Adrenal gland (tissue), 12 donors: ENCODE measurements around the gene GLT8D2. TPM values are rescaled to one million over a fixed set of nuclear protein-coding genes. Genes with fewer than 3 reads are reported as not detected.

ENCODE experiments used
- DNase-seq, 7 donors: peaks; one replicate each; pipeline ENCODE4 v3.0.0-alpha.2; 2019 to 2020
- H3K27ac ChIP-seq, 5 donors: fragments of 200-600 bp; sonication (generic) in 4 of 5; 1 replicate in 3 of 5; 2 replicates in 2 of 5; pipeline versions ENCODE4 v1.5.1 to v1.8.0; 2016 to 2020; ENCODE audit warnings: mild to moderate bottlenecking in 1 of 5
- H3K27me3 ChIP-seq: fragments of 200-600 bp; 2 replicates; pipeline ENCODE4 v1.8.0; 2021
- H3K36me3 ChIP-seq, 2 donors: fragments of 200-600 bp; replicated peaks in 1 of 2; 1 replicate in 1 of 2; 2 replicates in 1 of 2; pipeline versions ENCODE4 v1.5.1 to v1.8.0; 2018 to 2022
- H3K4me1 ChIP-seq, 2 donors: fragments of 200-600 bp; replicated peaks in 1 of 2; 1 replicate in 1 of 2; 2 replicates in 1 of 2; pipeline versions ENCODE4 v1.5.1 to v1.8.0; 2018 to 2021
- H3K4me3 ChIP-seq, 4 donors: fragments of 200-600 bp; sonication (generic) in 3 of 4; one replicate each; pipeline ENCODE4 v1.5.1; 2016 to 2018
- H3K9me3 ChIP-seq, 3 donors: fragments of 200-600 bp; sonication (generic) in 1 of 3; replicated peaks in 1 of 3; 1 replicate in 2 of 3; 2 replicates in 1 of 3; pipeline versions ENCODE4 v1.5.1 to v1.8.0; 2016 to 2021
- POLR2A ChIP-seq, 2 donors: fragments of 450-650 bp; IDR thresholded peaks; one replicate each; pipeline ENCODE4 v1.6.1; 2017; ENCODE audit warnings: antibody characterized with exemption in 2 of 2, mild to moderate bottlenecking in 2 of 2, moderate library complexity in 1 of 2
- WGBS, 4 donors: extraction: QIAGEN DNeasy Blood & Tissue Kit in 2 of 4; methylation state at CpG; one replicate each; pipeline versions ENCODE4 v1.1.5 to v1.1.7; 2013 to 2017; 5-methylcytosine and 5-hydroxymethylcytosine counted together
- intact Hi-C, 2 donors: fragments of 100-400 bp; cut with DNase I; formaldehyde crosslinking; loops; one replicate each; pipeline versions ENCODE4 v1.14.1 to v1.15.0; 2022 to 2023
- polyA plus RNA-seq, 3 donors: library from polyadenylated mRNA; stranded (reverse); fragments of 200-250 nt in 2 of 3; fragments of 350-450 nt in 1 of 3; fragmentation: Illumina TruSeq in 1 of 3; extraction: RNeasy Lipid Tissue Mini Kit (QIAGEN cat#74804) in 1 of 3; gene quantifications; one replicate each; pipeline ENCODE4 v1.2.3, GENCODE V29; 2013 to 2014
- total RNA-seq, 9 donors: library from RNA; depleted of rRNA in 4 of 9; stranded (reverse); fragments of >200 nt in 4 of 9; fragments of 120-200 nt in 1 of 9; fragmentation: NEBNext Ultra II Directional in 1 of 9; extraction: Animal tissue kit (Norgen Biotek cat#: 25700) in 1 of 9; gene quantifications; one replicate each; pipeline versions ENCODE4 v1.1.0 to v1.2.4, GENCODE V29; 2013 to 2023
- TF ChIP-seq, protein P1 (sequence below), 6 experiments: fragments of 450-650 bp in 4 of 6; fragments of 200-600 bp in 2 of 6; sonication (generic) in 1 of 6; IDR thresholded peaks; 1 replicate in 5 of 6; 2 replicates in 1 of 6; pipeline versions ENCODE4 v1.5.1 to v1.8.0; 2016 to 2021; ENCODE audit warnings: antibody characterized with exemption in 6 of 6, mild to moderate bottlenecking in 2 of 6, moderate library complexity in 1 of 6
- donor health status: healthy with polysubstance abuse.
- donor health status: Bipolar disorder and iron deficiency.
- donor health status: DM: yes; HTN: yes; CAD: no.
- donor health status: DM: no; HTN: no; CAD: no.
- donor health status: DM: no; HTN: no; CAD: no.
- donor health status: DM: yes; HTN: yes; CAD: no.

The GLT8D2 gene
- total and polyA plus RNA-seq, 12 donors = 6.3 to 21.2 (median 14.1) TPM

DNA sequence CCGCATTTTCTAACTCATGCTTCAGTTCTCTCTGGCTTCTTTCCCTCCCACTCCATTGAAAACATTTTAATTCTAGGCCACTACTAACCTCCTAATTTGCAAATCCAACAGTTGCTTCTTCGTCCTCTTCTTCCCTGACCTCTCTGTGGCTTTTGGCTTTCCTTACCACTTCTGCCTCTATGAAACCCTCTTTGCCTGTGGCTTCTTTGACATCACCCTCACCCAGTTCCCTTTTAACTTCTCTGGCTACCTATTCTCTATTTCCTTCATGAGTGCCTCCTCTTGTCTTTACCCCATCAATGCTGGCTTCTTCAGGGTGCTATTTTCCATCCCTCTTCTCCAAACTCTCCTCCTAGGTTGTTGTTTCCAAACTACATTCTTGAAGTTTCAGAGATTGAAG, 10.0 kb upstream of the GLT8D2 start:
- intact Hi-C loops = loop anchor here (10.0 kb wide), 1 partner anchor 45 kb away; no protein-coding TSS in a partner anchor
- H3K36me3 ChIP-seq = no peaks in the 10 kb centered on the region
- no peak overlapping the region for H3K27ac ChIP-seq
- H3K9me3 ChIP-seq = no peaks in the 10 kb centered on the region
- DNase-seq = no peak
- H3K27me3 ChIP-seq = no peaks in the 10 kb centered on the region
- no peak overlapping the region for H3K4me3 ChIP-seq
- WGBS, 4 donors = 78 to 90% (median 84%) methylated on average over 2 of the region's 2 CpGs
- TF ChIP-seq, protein P1, sequence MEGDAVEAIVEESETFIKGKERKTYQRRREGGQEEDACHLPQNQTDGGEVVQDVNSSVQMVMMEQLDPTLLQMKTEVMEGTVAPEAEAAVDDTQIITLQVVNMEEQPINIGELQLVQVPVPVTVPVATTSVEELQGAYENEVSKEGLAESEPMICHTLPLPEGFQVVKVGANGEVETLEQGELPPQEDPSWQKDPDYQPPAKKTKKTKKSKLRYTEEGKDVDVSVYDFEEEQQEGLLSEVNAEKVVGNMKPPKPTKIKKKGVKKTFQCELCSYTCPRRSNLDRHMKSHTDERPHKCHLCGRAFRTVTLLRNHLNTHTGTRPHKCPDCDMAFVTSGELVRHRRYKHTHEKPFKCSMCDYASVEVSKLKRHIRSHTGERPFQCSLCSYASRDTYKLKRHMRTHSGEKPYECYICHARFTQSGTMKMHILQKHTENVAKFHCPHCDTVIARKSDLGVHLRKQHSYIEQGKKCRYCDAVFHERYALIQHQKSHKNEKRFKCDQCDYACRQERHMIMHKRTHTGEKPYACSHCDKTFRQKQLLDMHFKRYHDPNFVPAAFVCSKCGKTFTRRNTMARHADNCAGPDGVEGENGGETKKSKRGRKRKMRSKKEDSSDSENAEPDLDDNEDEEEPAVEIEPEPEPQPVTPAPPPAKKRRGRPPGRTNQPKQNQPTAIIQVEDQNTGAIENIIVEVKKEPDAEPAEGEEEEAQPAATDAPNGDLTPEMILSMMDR (IDR thresholded peaks at IDR 0.05) = no peak
- no peak for TF ChIP-seq POLR2A (IDR thresholded peaks at IDR 0.05)
- H3K4me1 ChIP-seq = peaks cover 0 to 17% of the 10 kb centered on the region in 2 donors

DNA sequence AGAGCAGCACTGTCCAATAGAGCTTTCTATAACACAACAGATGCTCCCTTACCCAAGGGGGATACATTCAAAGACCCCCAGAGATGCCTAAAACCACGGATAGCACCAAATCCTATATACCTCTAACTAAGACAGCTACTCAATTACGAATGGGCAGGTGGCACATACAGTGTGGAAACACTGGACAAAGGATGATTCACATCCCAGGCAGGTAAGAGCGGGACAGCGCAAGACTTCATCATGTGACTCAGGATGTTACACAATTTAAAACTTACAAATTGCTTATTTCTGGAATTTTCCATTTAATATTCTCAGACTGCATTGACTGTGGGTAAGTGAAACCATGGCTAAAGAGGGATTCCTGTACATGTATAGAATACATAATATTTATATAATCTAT, 8.8 kb upstream of the GLT8D2 start:
- no peaks in the 10 kb centered on the region for H3K36me3 ChIP-seq
- intact Hi-C loops = loop anchor here (10.0 kb wide), 1 partner anchor 46 kb away; no protein-coding TSS in a partner anchor
- no peak for TF ChIP-seq POLR2A (IDR thresholded peaks at IDR 0.05)
- TF ChIP-seq, protein P1 (IDR thresholded peaks at IDR 0.05) = no peak
- DNase-seq = no peak
- H3K9me3 ChIP-seq = no peaks in the 10 kb centered on the region
- no peak overlapping the region for H3K27ac ChIP-seq
- WGBS, 4 donors = 83 to 90% (median 87%) methylated on average over 4 of the region's 4 CpGs
- H3K4me1 ChIP-seq = peaks cover 0 to 17% of the 10 kb centered on the region in 2 donors
- no peak overlapping the region for H3K4me3 ChIP-seq
- no peaks in the 10 kb centered on the region for H3K27me3 ChIP-seq

DNA sequence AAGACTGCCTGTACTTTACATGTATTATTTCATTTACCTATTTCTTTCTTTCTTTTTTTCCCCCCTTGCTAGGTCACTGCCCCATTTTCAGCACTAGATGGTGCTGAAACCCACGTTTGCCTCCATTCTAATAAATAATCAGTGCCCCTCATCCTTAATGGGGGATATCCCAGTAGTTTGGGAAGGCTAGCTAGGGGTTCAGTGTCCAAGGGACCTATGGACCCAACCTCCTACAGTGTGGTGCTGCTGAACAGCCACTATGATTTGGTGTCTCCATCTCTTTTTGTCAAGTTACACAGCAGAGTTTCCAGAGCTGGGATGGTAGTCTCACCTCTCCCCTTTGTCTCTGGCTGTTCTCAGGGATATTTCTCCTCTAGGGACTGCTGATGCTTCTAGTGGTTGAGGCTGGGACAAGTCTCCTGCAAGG, 7.8 kb upstream of the GLT8D2 start:
- WGBS, 4 donors = 0 to 4% (median 1%) methylated on average over 1 of the region's 1 CpG
- H3K36me3 ChIP-seq = no peaks in the 10 kb centered on the region
- H3K27ac ChIP-seq = no peak overlapping the region
- H3K9me3 ChIP-seq = no peaks in the 10 kb centered on the region
- intact Hi-C loops = loop anchor here (10.0 kb wide), 1 partner anchor 47 kb away; no protein-coding TSS in a partner anchor
- no peak overlapping the region for H3K4me3 ChIP-seq
- TF ChIP-seq POLR2A (IDR thresholded peaks at IDR 0.05) = no peak
- TF ChIP-seq, protein P1 (IDR thresholded peaks at IDR 0.05) = peak; percentile 38 to 74 (median 58)
- DNase-seq = no peak
- peaks cover 0 to 12% of the 10 kb centered on the region in 2 donors for H3K4me1 ChIP-seq
- H3K27me3 ChIP-seq = no peaks in the 10 kb centered on the region

DNA sequence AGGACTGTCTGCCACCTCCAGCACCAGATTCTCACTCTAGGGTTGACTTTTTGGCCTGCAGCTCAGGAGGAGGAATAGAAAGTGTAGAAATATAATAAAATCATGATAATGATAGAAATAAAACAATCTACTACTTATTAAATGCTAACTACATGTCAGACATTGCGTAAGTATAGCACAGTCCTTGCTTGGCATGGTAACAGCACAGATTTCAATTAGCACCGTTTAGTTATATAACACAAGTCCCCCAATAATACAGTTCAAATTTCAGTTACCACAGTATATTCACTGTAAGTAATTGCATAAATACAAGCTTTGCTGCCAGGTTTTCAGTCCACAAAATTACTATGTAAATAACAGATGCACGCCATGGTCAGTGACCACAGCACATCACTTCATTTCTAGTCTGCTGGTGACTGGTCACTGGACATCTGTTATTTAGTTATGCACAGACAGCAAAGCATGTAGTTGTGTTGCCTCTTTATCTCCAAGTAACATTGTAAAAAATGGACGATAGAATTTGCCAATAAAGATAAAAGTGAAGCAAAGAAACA, 6.5 kb upstream of the GLT8D2 start:
- Histone ChIP-seq H3K9me3 (no peaks in the 10 kb centered on the region), H3K4me3 (no peak overlapping the region), H3K27ac (no peak overlapping the region), H3K36me3 (no peaks in the 10 kb centered on the region), H3K27me3 (no peaks in the 10 kb centered on the region), H3K4me1 (peaks cover 0 to 12% of the 10 kb centered on the region in 2 donors)
- WGBS, 4 donors = 69 to 81% (median 78%) methylated on average over 4 of the region's 4 CpGs
- no peak for DNase-seq
- no peak for TF ChIP-seq POLR2A (IDR thresholded peaks at IDR 0.05)
- TF ChIP-seq, protein P1 (IDR thresholded peaks at IDR 0.05) = no peak
- intact Hi-C loops = loop anchor here (10.0 kb wide), 1 partner anchor 48 kb away; no protein-coding TSS in a partner anchor
